ENCODE data around the gene ZNF148. TPM values are rescaled to one million over a fixed set of nuclear protein-coding genes. Genes with fewer than 3 reads are reported as not detected.
A peak's percentile ranks its signal among the peaks of the same experiment; 100 is the strongest.

Gene ZNF148
- total RNA-seq, 2 donors from 2014 or later = 28.5 to 47.8 TPM

DNA sequence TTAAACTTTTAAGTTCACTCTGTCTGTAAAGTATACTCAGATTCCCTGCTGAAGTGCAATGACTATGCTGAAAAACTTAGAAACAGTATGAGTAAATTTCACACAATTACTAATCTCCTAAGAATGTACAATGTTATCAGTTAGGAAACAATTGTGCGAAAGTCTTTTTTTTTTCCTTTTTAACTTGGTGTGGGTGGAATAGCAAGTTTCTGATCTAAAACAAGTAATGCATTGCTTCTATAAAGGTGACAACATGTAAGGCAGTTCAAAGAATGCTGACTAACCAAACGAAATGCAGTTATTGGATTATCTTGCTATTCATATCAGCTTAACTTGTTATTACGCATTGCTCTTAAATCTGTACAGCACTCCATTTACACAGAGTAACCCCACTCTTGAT is 143.2 kb downstream of the ZNF148 start:
- peaks cover 3 to 12% of the 10 kb centered on the region in 2 donors for H3K9me3 Mint-ChIP-seq

DNA sequence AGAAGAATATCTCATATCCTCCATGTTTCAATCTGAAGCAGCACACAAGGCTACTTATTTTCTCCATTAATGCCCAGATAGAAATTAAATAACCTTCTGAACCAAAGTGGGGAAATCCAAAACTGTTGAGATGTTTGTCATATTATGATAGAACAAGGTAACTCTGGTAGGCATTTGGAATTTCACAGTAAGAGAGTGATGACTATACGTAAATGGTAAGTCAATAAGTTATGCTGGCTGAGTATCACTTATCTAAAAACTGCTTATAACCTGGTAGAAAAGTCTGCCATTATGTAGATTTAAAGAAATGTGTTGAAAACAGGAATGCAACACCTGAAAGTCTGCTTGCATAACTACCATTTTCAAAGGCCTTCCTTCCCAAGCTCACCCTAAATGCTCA is 145.4 kb downstream of the ZNF148 start:
- DNase-seq (ENCODE audit: low spot score in 2 of 2) = no peak
- peaks cover 9 to 25% of the 10 kb centered on the region in 2 donors for H3K36me3 Mint-ChIP-seq
- no peaks in the 10 kb centered on the region for H3K9me3 Mint-ChIP-seq
- no peak overlapping the region for H3K27ac Mint-ChIP-seq
- ATAC-seq = no peak

More for the DNA sequence above, 143.2 kb downstream of the ZNF148 start:
- peak overlapping the region in 1 of 2 donors; percentile 94 for H3K27ac Mint-ChIP-seq
- peaks cover 13 to 43% of the 10 kb centered on the region in 2 donors for H3K36me3 Mint-ChIP-seq
- DNase-seq (ENCODE audit: low spot score in 2 of 2) (no peak), ATAC-seq (peak; percentile 87 to 95)

DNA sequence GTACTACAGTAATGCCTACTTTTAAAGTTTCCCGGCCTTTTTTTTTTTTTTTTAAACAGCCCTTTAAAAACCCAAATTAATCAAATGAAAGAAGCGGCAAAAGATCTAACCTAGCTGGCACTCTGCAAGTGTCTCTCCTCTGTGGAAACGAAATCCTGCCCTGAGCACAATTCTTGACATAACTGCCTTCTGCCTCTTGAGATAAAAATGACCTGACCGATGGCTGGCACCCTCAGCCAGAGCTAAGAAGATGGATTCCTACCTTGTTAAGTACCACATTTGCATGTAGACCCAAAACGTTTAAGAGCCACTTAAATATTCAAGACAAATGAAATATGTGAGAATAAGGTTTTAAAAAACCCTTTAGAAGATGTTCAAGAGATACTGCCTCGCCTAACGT is 146.0 kb downstream of the ZNF148 start:
- ATAC-seq (no peak), DNase-seq (ENCODE audit: low spot score in 2 of 2) (no peak)
- H3K36me3 Mint-ChIP-seq = peaks cover 9 to 25% of the 10 kb centered on the region in 2 donors
- no peaks in the 10 kb centered on the region for H3K9me3 Mint-ChIP-seq
- H3K27ac Mint-ChIP-seq = no peak overlapping the region

DNA sequence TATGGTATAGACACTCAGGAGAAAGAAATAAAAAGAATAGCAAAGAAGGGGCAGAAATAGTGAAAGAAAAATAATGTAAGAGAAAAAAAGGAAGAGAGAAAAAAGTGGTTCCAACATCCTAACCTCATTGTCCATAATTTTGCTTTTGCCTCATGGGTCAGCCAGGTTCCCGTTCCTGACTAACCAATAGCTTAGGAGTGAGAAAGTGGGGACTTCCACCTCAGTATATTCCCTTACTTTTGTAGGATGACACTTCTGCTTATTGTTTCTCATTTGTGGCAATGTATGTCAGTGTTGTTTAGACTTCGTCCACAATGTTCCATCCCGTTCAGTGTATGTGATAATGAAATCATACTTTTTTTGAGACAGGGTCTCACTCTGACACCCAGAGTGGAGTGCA is 153.3 kb downstream of the ZNF148 start:
- DNase-seq (ENCODE audit: low spot score in 2 of 2) (no peak), ATAC-seq (no peak)
- Mint-ChIP-seq H3K9me3 (no peaks in the 10 kb centered on the region), H3K27ac (no peak overlapping the region), H3K36me3 (no peaks in the 10 kb centered on the region)

DNA sequence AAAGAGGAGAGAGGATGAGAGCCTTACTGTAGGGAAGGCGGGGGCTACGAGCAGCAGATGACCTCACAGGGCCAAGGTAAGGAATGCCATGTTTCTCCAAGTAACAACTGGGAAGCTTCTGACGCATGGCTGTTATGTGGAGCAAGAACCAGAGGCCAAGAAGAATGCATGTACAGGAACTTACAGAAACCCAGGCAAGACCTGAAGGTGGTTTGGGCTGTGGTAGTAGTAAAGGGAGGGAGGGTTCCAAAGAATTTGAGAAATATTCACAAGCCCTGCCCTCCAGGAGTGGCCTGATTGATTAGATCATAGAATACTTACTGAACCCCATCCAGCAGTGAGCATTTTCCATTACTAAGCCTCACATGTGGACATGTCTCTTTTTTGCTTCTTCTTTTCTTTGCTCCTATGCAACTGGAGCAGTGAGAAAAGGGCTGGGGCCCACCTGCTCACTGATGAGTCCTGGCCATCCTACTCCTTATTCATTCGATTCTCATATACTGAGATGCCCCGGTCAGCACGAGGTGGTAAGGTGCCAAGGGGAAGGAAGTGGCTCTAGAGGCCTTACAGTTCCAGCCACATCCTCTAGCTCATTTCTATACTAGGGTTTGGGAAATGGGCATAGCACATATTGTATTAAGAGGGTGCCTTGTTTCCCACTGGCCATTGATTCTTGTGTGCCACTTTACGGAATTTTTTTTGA is 154.2 kb downstream of the ZNF148 start:
- Mint-ChIP-seq H3K27ac (no peak overlapping the region), H3K9me3 (no peaks in the 10 kb centered on the region), H3K36me3 (no peaks in the 10 kb centered on the region)
- DNase-seq (ENCODE audit: low spot score in 2 of 2) (no peak), ATAC-seq (peak; percentile 23 to 37)

DNA sequence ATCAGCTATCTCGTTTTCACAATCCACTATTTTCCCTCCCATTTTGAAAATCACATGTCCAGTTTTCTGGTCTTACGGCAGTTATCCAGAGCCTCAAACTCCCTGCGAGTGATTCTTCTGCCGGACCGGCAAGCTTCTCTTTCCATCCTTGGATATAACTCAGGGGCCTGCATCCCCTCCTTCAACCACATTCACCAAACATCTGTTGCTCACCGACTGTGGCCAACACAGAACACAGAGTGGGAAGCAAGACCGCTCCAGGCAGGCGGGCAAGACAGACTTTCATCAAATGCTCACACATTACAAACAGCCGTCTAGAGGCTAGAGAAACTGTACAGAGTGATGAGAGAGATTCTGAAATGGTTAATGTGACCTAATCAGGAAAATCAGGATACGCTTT is 154.9 kb downstream of the ZNF148 start:
- no peak for ATAC-seq
- H3K36me3 Mint-ChIP-seq = no peaks in the 10 kb centered on the region
- H3K27ac Mint-ChIP-seq = no peak overlapping the region
- no peak for DNase-seq (ENCODE audit: low spot score in 2 of 2)
- no peaks in the 10 kb centered on the region for H3K9me3 Mint-ChIP-seq

DNA sequence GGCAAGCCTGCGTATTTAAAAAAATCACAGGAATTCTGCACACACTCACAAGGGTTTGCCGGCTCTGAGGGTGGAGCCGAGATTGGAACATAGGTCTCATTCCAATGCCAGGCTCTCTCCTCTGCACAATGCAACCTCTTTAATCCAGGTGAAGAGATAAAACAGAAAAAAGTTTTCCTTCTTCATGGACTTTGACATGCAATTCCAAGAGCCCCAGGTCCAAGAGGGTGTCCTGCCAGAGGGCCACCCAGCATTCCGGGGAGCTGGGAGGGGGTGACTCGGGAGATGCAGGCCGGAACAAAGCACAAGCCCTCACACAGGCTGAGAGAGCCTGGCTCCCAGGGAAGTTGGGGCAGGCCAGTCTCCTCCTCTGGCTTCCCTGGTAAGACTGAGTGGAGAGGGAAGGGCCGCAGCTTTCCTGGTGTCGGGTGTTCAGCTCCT is 155.8 kb downstream of the ZNF148 start:
- ATAC-seq (no peak), DNase-seq (ENCODE audit: low spot score in 2 of 2) (no peak)
- no peaks in the 10 kb centered on the region for H3K9me3 Mint-ChIP-seq
- H3K27ac Mint-ChIP-seq = no peak overlapping the region
- H3K36me3 Mint-ChIP-seq = no peaks in the 10 kb centered on the region

DNA sequence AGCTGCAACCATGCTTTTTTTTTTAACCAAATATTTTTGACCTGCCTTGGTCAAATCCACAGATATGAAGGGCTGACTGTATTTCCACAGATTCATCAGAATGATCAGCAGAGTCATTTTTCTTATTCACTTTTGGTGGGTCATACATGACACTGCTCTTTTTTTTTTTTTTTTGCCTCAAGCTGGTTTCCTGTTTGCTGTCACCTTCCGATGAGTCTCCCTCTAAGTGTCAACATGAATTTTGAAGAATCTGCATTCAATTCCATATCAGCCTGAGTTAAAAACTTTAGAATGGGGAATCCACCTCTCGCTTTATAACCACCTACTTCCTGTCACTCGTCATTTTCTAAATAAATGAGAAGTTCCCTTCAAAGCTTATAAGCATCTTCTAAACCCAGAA is 160.4 kb downstream of the ZNF148 start:
- H3K27ac Mint-ChIP-seq = peak overlapping the region in 1 of 2 donors; percentile 57

DNA sequence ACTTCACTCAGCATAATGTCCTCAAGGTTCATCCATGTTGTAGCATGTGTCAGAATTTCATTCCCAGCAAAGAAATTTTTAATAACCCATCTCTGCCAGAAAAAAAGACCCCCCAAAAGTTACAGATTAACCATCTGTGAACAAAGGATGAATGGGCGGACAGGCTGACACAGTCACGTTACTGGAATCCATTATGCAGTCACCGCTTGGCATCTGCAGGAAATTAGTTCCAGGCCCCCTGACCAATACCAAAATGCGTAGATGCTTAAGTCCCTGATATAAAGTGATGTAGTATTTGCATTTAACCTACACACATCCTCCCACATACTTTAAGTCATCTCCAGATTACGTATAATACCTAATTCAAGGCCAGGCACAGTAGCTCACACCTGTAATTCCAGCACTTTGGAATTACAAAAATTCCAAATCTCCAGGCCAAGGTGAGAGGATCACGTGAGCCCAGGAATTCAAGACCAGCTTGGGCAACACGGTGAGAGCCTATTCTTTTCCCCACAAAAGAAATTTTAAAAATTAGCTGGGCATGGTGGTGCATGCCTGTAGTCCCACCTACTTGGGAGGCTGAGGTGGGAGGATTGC is 161.1 kb downstream of the ZNF148 start:
- H3K9me3 Mint-ChIP-seq = no peaks in the 10 kb centered on the region
- peaks cover 0 to 7% of the 10 kb centered on the region in 2 donors for H3K36me3 Mint-ChIP-seq
- ATAC-seq (no peak), DNase-seq (ENCODE audit: low spot score in 2 of 2) (no peak)
- H3K27ac Mint-ChIP-seq = no peak overlapping the region

More for the DNA sequence above, 160.4 kb downstream of the ZNF148 start:
- Mint-ChIP-seq H3K36me3 (peaks cover 0 to 7% of the 10 kb centered on the region in 2 donors), H3K9me3 (no peaks in the 10 kb centered on the region)
- DNase-seq (ENCODE audit: low spot score in 2 of 2) = no peak
- peak; percentile 29 to 49 for ATAC-seq

DNA sequence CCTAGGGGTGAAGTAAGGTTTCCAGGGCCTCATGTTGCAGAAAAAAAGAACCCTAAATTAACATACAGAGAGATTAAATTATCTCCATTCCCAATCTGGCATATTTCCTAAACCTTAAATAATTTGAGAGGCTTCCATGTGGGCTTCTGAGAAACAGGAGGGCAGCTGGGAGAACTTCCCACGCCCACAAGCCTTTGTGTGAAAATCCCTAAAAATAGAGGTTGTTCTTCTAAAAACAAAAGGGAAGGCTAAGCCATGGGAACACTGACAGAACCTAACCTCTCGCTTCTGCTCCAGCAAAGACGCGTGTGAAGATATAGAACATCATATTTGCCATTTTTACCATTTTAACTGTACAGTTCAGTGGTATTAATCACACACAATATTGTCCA is 161.8 kb downstream of the ZNF148 start:
- ATAC-seq (no peak), DNase-seq (ENCODE audit: low spot score in 2 of 2) (no peak)
- Mint-ChIP-seq H3K36me3 (peaks cover 0 to 7% of the 10 kb centered on the region in 2 donors), H3K27ac (no peak overlapping the region), H3K9me3 (no peaks in the 10 kb centered on the region)

DNA sequence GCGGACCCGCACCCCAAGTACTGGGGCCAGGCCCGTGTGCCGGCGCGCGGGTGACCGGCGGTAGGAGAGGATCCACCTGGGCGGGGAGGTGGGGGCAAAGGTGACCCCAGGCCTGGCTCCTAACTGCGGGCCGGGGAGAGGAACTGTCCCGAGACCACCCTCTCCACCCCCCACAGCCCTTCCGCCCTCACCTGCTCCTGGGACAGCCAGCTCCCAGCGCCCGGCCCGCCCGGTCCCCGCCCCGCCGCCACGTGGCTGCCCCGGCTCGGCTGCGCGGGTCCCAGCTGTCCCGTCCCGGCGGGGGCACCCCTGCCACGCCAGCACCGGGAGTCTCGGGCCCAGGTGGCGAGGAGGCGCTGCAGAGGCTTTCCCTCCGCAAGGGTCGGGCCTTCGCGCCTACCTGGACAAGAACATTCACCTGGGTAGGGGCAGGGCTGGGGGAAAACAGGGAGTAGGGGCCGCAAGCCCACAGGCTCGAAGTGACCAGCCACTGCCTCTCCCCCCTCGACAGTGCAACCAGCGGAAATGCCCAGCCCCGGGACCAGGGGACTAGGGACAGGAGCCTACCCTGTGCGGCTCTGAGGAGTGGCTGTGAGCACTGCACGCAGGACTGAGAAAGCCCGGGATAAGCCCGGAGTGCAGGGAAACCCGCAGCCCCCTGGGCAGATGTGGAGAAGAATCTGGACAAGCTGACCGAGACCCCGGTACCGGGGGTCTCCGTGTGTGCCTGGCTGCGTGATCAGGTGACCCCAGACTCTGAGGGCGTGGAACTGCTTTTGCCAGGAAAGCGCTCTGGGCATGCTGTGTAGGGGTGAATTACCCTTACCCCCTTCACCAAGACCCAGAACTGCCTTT is 162.4 kb downstream of the ZNF148 start, which contains the start of gene SLC12A8:
SLC12A8 (minus strand) TSS at position 240 of the 855 bp plus-strand sequence. CDS start 1,399 bp downstream, outside the sequence.
- Mint-ChIP-seq H3K9me3 (no peaks in the 10 kb centered on the region), H3K27ac (no peak within 1 kb of the TSS), H3K36me3 (peaks cover 0 to 7% of the 10 kb centered on the region in 2 donors)
- ATAC-seq = peak in 1 of 2 donors; percentile 14
- no peak for DNase-seq (ENCODE audit: low spot score in 2 of 2)

DNA sequence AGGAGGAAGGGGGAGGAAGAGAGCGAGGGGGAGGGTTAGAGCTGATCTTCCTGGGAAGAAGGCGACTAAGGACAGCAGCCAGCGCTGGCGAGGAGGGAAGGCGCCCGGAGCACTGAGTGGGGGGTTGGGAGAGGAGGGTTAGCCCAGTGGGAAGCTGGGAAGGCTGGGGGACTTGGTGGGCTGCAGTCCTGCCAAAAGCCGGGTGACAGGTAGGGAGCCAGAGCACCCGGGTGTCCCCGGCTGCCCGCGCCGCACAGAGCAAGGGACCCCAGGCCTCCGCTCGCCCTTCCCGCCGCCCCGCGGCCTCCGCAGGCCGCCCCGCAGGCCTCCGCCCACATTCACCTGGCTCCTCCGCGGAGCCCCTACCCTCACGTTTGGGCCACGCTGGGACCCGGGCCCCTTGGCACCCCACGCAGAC is 163.0 kb downstream of the ZNF148 start:
- H3K36me3 Mint-ChIP-seq = peaks cover 0 to 7% of the 10 kb centered on the region in 2 donors
- DNase-seq (ENCODE audit: low spot score in 2 of 2) (no peak), ATAC-seq (peak in 1 of 2 donors; percentile 29)
- no peak overlapping the region for H3K27ac Mint-ChIP-seq
- H3K9me3 Mint-ChIP-seq = no peaks in the 10 kb centered on the region

DNA sequence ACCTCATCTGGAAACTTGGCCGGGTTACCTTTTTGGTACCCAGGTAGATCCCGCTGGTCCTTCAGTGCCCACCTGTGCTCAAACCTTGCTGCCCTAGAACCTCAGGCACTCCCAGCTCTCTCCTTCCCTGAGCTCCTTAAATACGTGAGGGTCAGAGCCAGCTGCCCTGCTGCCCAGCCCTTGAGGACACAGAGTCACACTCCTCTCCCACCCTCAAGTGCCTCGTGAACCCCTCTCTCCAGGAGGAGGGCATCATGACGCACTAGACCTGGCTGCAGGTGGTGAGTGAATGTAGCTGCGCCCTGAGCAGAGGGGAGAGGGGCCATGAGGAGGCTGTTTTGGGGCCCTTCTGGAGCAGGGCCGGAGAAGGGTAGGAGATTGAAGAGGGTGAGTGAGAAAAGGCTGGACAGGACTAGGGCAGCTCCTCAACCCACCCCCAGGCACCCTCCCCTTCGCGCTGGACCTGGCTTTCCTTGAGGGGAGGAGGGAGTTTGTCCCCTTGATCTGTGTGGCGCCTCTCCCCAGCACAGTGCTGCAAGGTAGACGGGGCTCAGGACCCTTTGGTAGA is 163.5 kb downstream of the ZNF148 start:
- H3K36me3 Mint-ChIP-seq = peaks cover 0 to 7% of the 10 kb centered on the region in 2 donors
- ATAC-seq (no peak), DNase-seq (ENCODE audit: low spot score in 2 of 2) (no peak)
- H3K9me3 Mint-ChIP-seq = no peaks in the 10 kb centered on the region
- H3K27ac Mint-ChIP-seq = no peak overlapping the region

DNA sequence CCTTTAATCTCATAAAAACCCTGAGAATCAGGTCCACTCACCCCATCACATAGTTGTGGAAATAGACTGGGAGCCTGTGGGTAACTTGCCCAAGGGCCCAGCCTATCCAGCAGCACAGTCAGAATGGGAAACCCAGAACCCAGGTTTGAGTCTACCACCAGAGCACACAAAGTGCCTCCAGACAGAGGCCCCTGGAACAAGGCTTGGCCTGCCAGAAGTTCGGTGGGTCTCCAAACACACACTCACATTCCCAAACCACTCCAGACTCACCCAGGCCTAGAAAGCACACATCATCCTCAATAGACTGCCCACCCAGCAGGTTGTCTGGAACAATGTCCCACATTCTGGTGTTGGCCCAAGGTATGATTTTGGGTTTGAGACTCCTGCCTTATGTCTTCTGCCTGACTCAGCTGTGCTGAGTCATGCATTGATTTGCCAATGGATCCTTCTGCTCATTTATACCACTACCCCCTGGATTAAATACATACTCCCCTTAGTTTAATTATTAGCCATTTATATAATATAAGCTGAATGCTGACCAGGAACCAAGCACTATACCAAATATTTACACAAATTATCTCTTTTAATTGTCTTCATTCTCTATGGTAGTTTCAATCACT is 167.1 kb downstream of the ZNF148 start:
- no peak overlapping the region for H3K27ac Mint-ChIP-seq
- DNase-seq (ENCODE audit: low spot score in 2 of 2) (no peak), ATAC-seq (no peak)
- no peaks in the 10 kb centered on the region for H3K9me3 Mint-ChIP-seq
- H3K36me3 Mint-ChIP-seq = no peaks in the 10 kb centered on the region

DNA sequence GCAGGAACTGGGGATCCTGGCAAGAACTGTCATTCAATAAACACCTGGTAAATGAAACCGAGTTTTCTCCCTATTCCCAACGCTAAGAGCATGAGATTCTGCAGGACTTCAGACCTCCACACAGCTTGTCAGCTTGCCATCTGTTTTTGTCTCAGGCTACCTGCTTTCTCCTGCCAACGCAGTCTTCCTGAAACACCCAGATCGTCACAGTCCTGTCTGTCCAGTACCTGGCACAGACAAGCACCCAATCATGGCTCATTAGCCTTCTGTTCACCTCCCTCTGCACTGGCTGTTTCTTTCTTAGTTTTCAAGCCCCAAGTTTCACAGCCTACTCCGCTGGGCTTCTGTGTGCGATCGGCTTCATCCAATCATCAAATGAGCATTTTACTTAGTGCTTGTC is 167.6 kb downstream of the ZNF148 start:
- ATAC-seq (no peak), DNase-seq (ENCODE audit: low spot score in 2 of 2) (no peak)
- no peak overlapping the region for H3K27ac Mint-ChIP-seq
- no peaks in the 10 kb centered on the region for H3K36me3 Mint-ChIP-seq
- H3K9me3 Mint-ChIP-seq = no peaks in the 10 kb centered on the region

DNA sequence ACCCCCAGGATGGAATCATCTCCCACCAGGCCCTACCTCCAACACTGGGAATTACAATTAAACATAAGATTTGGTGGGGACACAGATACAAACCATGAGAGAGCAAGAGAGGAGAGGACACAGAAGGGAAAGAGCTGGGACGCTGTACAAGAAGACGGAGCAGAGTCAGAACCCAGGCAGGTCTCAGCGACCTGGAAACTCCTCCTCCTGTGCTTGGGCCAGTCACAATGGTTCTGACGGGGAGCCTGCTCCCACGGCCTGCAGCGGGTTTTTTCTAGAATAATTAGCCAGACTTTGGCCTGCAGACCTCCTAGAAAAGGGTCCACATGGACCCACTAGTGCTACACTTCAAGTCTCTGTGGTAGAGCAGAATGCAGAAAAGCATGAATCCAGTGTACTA is 168.2 kb downstream of the ZNF148 start:
- ATAC-seq (no peak), DNase-seq (ENCODE audit: low spot score in 2 of 2) (no peak)
- Mint-ChIP-seq H3K36me3 (no peaks in the 10 kb centered on the region), H3K27ac (no peak overlapping the region), H3K9me3 (no peaks in the 10 kb centered on the region)

All from activated naive CD4-positive, alpha-beta T cell treated with anti-CD3 and anti-CD28 coated beads, Interleukin-2, amount 50 U/mL, for 72 hours (primary cell).